WTC11 (cell line): ENCODE results near the gene S100A12.

Experiments
- ATF3 ChIP-seq: sonication (generic); formaldehyde crosslinking; conservative IDR thresholded peaks from 2 replicates; pipeline ENCODE4 v1.8.1; 2022; ENCODE audit warnings: mild to moderate bottlenecking, missing genetic modification reagents
- CBFB ChIP-seq: sonication (generic); formaldehyde crosslinking; IDR thresholded peaks from 2 replicates; pipeline ENCODE4 v1.8.1; 2022; ENCODE audit warnings: mild to moderate bottlenecking, low read depth, missing genetic modification reagents
- CREM ChIP-seq: sonication (generic); formaldehyde crosslinking; IDR thresholded peaks from 2 replicates; pipeline ENCODE4 v1.8.1; 2022; ENCODE audit warnings: mild to moderate bottlenecking, missing genetic modification reagents, moderate library complexity
- FOXJ3 ChIP-seq: sonication (generic); formaldehyde crosslinking; IDR thresholded peaks from 2 replicates; pipeline ENCODE4 v1.9.0; 2021; ENCODE audit warnings: missing genetic modification reagents, mild to moderate bottlenecking, borderline replicate concordance
- GRHL2 ChIP-seq: fragments of 250-450 bp; sonication (Bioruptor Pico); IDR thresholded peaks from 2 replicates; pipeline ENCODE4 v1.8.0; 2022; ENCODE audit warnings: mild to moderate bottlenecking, moderate library complexity; ENCODE audit not compliant: insufficient replicate concordance, severe bottlenecking
- JUN ChIP-seq: sonication (generic); formaldehyde crosslinking; IDR thresholded peaks from 2 replicates; pipeline ENCODE4 v1.8.0; 2023; ENCODE audit warnings: mild to moderate bottlenecking, missing genetic modification reagents
- KAT7 ChIP-seq: sonication (generic); formaldehyde crosslinking; IDR thresholded peaks from 2 replicates; pipeline ENCODE4 v1.8.1; 2023; ENCODE audit warnings: missing genetic modification reagents, mild to moderate bottlenecking, borderline replicate concordance
- TEAD1 ChIP-seq: sonication (generic); formaldehyde crosslinking; IDR thresholded peaks from 2 replicates; pipeline ENCODE4 v1.8.0; 2022; ENCODE audit warnings: mild to moderate bottlenecking, missing genetic modification reagents
- TEAD4 ChIP-seq: sonication (generic); formaldehyde crosslinking; IDR thresholded peaks from 2 replicates; pipeline ENCODE4 v1.8.0; 2022; ENCODE audit warnings: mild to moderate bottlenecking, missing genetic modification reagents
- TP53 ChIP-seq: sonication (generic); formaldehyde crosslinking; IDR thresholded peaks from 2 replicates; pipeline ENCODE4 v1.8.1; 2023; ENCODE audit warnings: mild to moderate bottlenecking, missing genetic modification reagents
- USF2 ChIP-seq: sonication (generic); formaldehyde crosslinking; IDR thresholded peaks from 2 replicates; pipeline ENCODE4 v1.8.1; 2023; ENCODE audit warnings: mild to moderate bottlenecking, missing genetic modification reagents, moderate library complexity
- ZNF138 ChIP-seq: sonication (generic); formaldehyde crosslinking; conservative IDR thresholded peaks from 2 replicates; pipeline ENCODE4 v1.8.1; 2022; ENCODE audit warnings: mild to moderate bottlenecking, moderate library complexity, missing genetic modification reagents
- TF ChIP-seq, protein P1 (sequence below): fragments of 200-600 bp; IDR thresholded peaks from 2 replicates; pipeline ENCODE4 v1.8.0; 2022; ENCODE audit warnings: antibody characterized with exemption
- TF ChIP-seq, protein P2 (sequence below): sonication (generic); formaldehyde crosslinking; IDR thresholded peaks from 2 replicates; pipeline ENCODE4 v1.8.0; 2022; ENCODE audit warnings: mild to moderate bottlenecking, missing genetic modification reagents

DNA sequence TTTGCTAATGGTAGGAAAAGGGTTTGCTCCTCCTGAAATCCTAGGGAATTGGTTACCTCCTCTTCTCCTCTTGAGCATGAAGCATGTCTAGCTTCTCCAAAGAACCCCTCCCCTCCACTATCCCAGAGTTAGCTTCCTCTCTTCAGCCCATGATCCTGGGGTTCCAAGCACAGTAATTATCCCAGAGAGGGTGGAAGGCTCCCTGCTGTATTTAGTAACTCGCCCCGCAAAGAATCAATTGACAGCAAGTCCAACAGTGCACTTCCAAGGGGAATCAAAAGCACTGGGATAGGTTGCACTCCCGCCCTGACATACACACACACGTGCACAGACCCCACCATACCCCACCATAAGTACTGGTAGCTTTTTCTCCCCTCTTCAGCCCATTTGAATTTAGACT is 12.4 kb upstream of the S100A12 start:
- no peak for TF ChIP-seq CBFB (CRISPR knock-in tag)
- TF ChIP-seq, protein P1, sequence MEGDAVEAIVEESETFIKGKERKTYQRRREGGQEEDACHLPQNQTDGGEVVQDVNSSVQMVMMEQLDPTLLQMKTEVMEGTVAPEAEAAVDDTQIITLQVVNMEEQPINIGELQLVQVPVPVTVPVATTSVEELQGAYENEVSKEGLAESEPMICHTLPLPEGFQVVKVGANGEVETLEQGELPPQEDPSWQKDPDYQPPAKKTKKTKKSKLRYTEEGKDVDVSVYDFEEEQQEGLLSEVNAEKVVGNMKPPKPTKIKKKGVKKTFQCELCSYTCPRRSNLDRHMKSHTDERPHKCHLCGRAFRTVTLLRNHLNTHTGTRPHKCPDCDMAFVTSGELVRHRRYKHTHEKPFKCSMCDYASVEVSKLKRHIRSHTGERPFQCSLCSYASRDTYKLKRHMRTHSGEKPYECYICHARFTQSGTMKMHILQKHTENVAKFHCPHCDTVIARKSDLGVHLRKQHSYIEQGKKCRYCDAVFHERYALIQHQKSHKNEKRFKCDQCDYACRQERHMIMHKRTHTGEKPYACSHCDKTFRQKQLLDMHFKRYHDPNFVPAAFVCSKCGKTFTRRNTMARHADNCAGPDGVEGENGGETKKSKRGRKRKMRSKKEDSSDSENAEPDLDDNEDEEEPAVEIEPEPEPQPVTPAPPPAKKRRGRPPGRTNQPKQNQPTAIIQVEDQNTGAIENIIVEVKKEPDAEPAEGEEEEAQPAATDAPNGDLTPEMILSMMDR, result no peak
- TF ChIP-seq JUN (CRISPR knock-in tag), result no peak
- TF ChIP-seq CREM (CRISPR knock-in tag), result no peak
- TF ChIP-seq TEAD4, result no peak
- TF ChIP-seq, protein P2, sequence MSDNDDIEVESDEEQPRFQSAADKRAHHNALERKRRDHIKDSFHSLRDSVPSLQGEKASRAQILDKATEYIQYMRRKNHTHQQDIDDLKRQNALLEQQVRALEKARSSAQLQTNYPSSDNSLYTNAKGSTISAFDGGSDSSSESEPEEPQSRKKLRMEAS (CRISPR knock-in tag), result no peak
- no peak for TF ChIP-seq ATF3 (CRISPR knock-in tag)
- no peak for TF ChIP-seq USF2 (CRISPR knock-in tag)
- TF ChIP-seq ZNF138 (CRISPR knock-in tag), result no peak
- TF ChIP-seq KAT7 (CRISPR knock-in tag), result no peak
- TF ChIP-seq GRHL2, result no peak
- TF ChIP-seq TEAD1 (CRISPR knock-in tag), result no peak
- TF ChIP-seq TP53 (CRISPR knock-in tag), result no peak
- TF ChIP-seq FOXJ3, result no peak
